IPS DF 4.7 (cell line): Measurements from ENCODE around the gene ZBTB17.

ENCODE experiments used
- DNase-seq: peaks from one replicate; pipeline ENCODE4 v3.0.0-alpha.2; 2013; ENCODE audit warnings: low spot score; ENCODE audit errors: extremely low read depth

Gene ZBTB17

GRCh38 chr1:15961492-15961891 is 14.4 kb downstream of the ZBTB17 start:
- no peak for DNase-seq

GRCh38 chr1:15960808-15961207 is 15.1 kb downstream of the ZBTB17 start:
- no peak for DNase-seq

- DNase-seq = no peak
Observed at GRCh38 chr1:15959827-15960446, 16.0 kb downstream of the ZBTB17 start.

GRCh38 chr1:15959424-15959823 is 16.5 kb downstream of the ZBTB17 start:
- no peak for DNase-seq

- DNase-seq = no peak
Observed at GRCh38 chr1:15958793-15959192, 17.1 kb downstream of the ZBTB17 start.

GRCh38 chr1:15958111-15958510 is 17.8 kb downstream of the ZBTB17 start:
- no peak for DNase-seq

- no peak for DNase-seq
Observed at GRCh38 chr1:15957221-15958095, 18.4 kb downstream of the ZBTB17 start.

GRCh38 chr1:15956150-15956549 is 19.8 kb downstream of the ZBTB17 start:
- no peak for DNase-seq

DNA sequence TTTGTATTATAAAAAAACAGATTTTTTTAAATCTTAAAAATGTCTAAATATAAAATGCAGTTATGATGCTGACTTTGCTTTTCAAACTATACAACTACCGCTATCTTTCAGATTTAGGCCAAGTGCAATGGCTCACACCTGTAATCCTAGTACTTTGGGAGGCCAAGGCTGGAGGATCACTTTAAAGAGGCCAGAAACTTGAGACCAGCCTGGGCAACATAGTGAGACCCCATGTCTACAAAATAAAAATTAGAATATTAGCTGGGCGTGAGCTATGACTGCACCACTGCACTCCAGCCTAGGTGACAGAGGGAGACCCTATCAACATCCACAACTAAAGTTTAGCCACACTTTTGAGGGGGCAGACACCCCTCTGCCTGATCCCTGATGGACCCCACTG is 20.3 kb downstream of the ZBTB17 start:
- no peak for DNase-seq

GRCh38 chr1:15954316-15954715 is 21.6 kb downstream of the ZBTB17 start:
- DNase-seq = no peak

- no peak for DNase-seq
Observed at GRCh38 chr1:15953791-15954241, 22.1 kb downstream of the ZBTB17 start.

DNA sequence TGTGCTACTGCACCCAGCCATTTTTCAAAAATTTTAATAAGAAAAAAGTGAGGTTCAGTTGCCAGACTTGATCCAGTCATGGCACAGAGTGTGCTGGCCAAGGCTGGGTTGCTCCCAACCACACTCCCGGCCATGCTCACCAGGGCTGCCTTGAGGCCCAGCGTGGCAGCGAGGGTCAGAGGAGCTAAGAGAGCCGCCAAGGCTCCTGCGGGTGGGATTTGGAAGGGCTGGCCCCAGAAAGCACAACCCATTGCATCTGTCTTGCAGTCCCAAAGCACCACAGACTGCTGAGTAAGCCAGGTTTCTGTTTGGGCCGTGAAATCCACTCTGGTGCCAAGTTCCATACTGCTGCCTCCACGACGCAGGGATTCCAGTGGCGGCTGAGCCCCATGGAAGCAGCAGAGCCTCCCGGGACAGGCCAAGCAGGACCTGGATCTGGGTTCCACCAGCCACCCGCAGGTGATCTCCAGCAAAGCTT is 22.6 kb downstream of the ZBTB17 start:
- no peak for DNase-seq

GRCh38 chr1:15952317-15953258 is 23.3 kb downstream of the ZBTB17 start:
- no peak for DNase-seq

GRCh38 chr1:15951341-15952153 is 24.4 kb downstream of the ZBTB17 start:
- DNase-seq = no peak

GRCh38 chr1:15950763-15951295 is 25.1 kb downstream of the ZBTB17 start:
- DNase-seq = no peak

GRCh38 chr1:15950302-15950701 is 25.6 kb downstream of the ZBTB17 start:
- DNase-seq = no peak

- no peak for DNase-seq
Observed at GRCh38 chr1:15949453-15950245, 26.3 kb downstream of the ZBTB17 start.

GRCh38 chr1:15948595-15949452 is 27.1 kb downstream of the ZBTB17 start:
- DNase-seq = no peak
